Right lobe of liver (tissue), 4 donors: ENCODE results near the gene MUC5AC.

Experiments used
- POLR2A ChIP-seq: fragments of 450-650 bp; IDR thresholded peaks from one replicate; pipeline ENCODE4 v1.6.1; 2017; ENCODE audit warnings: antibody characterized with exemption, mild to moderate bottlenecking
- TF ChIP-seq, protein P1 (sequence below), 4 donors: fragments of 200-600 bp in 3 of 4; fragments of 450-650 bp in 1 of 4; IDR thresholded peaks; one replicate each; pipeline versions ENCODE4 v1.5.1 to v1.8.0; 2016 to 2022; ENCODE audit warnings: antibody characterized with exemption in 4 of 4, mild to moderate bottlenecking in 2 of 4
- donor health status: DM: no; HTN: no; CAD: no.
- donor health status: DM: no; HTN: no; CAD: no.
- donor health status: DM: no; HTN: yes; CAD: no.

DNA sequence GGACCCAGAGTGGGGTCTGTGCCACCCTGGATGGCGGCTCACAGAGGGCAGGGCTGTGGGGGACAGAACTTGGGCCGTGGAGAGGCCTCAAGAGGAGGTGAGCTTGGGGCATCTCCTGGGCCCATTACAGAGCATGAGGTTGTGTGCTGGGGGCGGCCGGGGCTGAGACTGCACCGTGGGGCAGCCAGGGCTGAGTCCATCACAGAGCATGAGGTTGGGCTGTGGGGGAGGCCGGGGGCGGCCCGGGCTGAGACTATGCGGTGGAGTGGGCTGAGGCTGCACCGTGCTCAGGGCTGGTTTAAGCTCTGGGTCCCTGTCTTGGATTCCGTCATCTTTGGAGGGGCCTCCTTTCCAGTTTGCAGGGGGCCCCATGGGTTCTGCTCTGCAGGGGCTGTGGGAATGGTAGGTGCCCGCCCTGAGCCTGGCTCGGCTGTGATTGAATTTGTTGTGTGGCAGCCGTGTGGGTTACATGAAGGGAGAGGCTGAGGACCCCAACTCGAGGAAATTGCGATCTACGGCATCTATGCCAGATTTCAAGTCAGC, 38.1 kb upstream of the MUC5AC start:
- no peak for TF ChIP-seq POLR2A
- TF ChIP-seq, protein P1, sequence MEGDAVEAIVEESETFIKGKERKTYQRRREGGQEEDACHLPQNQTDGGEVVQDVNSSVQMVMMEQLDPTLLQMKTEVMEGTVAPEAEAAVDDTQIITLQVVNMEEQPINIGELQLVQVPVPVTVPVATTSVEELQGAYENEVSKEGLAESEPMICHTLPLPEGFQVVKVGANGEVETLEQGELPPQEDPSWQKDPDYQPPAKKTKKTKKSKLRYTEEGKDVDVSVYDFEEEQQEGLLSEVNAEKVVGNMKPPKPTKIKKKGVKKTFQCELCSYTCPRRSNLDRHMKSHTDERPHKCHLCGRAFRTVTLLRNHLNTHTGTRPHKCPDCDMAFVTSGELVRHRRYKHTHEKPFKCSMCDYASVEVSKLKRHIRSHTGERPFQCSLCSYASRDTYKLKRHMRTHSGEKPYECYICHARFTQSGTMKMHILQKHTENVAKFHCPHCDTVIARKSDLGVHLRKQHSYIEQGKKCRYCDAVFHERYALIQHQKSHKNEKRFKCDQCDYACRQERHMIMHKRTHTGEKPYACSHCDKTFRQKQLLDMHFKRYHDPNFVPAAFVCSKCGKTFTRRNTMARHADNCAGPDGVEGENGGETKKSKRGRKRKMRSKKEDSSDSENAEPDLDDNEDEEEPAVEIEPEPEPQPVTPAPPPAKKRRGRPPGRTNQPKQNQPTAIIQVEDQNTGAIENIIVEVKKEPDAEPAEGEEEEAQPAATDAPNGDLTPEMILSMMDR (IDR thresholded peaks at IDR 0.05), result no peak
